Fibroblast of villous mesenchyme (primary cell): ENCODE results near the gene NIPAL3. TPM values are rescaled to one million over a fixed set of nuclear protein-coding genes. Genes with fewer than 3 reads are reported as not detected.

ENCODE experiments used
- DNase-seq: peaks from one replicate; pipeline ENCODE4 v3.0.0-alpha.2; 2010; ENCODE audit warnings: low read depth
- H3K4me3 ChIP-seq: 2 replicates; pipeline ENCODE4 v1.5.1; 2011; ENCODE audit warnings: low read depth, mild to moderate bottlenecking, low read length
- total RNA-seq: library from RNA; depleted of rRNA; stranded (reverse); fragments of >200 nt; gene quantifications from 2 replicates; pipeline ENCODE4 v1.2.3, GENCODE V29; 2012
- TF ChIP-seq, protein P1 (sequence below): IDR thresholded peaks from 2 replicates; pipeline ENCODE4 v1.5.1; 2012; ENCODE audit warnings: low read depth, mild to moderate bottlenecking, low read length; ENCODE audit not compliant: insufficient read depth

Gene NIPAL3
- total RNA-seq, 1 donor, result 81.2 TPM

- TF ChIP-seq, protein P1, sequence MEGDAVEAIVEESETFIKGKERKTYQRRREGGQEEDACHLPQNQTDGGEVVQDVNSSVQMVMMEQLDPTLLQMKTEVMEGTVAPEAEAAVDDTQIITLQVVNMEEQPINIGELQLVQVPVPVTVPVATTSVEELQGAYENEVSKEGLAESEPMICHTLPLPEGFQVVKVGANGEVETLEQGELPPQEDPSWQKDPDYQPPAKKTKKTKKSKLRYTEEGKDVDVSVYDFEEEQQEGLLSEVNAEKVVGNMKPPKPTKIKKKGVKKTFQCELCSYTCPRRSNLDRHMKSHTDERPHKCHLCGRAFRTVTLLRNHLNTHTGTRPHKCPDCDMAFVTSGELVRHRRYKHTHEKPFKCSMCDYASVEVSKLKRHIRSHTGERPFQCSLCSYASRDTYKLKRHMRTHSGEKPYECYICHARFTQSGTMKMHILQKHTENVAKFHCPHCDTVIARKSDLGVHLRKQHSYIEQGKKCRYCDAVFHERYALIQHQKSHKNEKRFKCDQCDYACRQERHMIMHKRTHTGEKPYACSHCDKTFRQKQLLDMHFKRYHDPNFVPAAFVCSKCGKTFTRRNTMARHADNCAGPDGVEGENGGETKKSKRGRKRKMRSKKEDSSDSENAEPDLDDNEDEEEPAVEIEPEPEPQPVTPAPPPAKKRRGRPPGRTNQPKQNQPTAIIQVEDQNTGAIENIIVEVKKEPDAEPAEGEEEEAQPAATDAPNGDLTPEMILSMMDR, result no peak
- no peak overlapping the region for H3K4me3 ChIP-seq
- no peak for DNase-seq
These were observed 78.2 kb downstream of the NIPAL3 start for GRCh38 chr1:24493785-24494184.

GRCh38 chr1:24498589-24498988 is 83.0 kb downstream of the NIPAL3 start:
- no peak for DNase-seq
- TF ChIP-seq, protein P1, result no peak

DNA sequence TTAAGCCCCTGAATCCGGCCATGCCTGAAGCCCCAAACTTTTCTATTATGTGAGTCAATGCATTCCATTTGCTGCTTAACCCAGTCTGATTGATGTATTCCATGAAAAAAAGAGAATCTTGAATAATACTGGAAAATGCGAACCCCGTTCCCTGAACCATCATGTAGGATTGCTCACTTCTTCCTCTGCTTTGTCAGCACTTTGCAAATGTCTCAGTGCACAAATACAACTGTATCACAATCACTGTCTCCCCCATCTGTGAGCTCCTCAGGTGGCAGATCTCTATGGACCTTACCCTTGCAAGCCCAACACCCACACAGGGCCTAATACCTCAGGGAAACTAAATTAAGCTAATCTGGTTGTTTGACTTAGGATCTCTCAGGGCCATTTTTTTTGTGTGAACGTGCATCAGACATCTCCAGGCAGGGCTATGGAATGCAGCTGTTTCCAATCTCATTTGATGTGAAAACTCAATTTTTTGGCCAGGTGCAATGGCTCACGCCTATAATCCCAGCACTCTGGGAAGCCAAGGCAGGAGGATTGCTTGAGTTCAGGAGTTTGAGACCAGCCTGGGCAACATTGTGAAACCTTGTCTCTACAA is 84.9 kb downstream of the NIPAL3 start:
- TF ChIP-seq, protein P1, result no peak
- no peak for DNase-seq
- H3K4me3 ChIP-seq, result no peak overlapping the region

More at GRCh38 chr1:24498589-24498988, 83.0 kb downstream of the NIPAL3 start:
- no peak overlapping the region for H3K4me3 ChIP-seq

DNA sequence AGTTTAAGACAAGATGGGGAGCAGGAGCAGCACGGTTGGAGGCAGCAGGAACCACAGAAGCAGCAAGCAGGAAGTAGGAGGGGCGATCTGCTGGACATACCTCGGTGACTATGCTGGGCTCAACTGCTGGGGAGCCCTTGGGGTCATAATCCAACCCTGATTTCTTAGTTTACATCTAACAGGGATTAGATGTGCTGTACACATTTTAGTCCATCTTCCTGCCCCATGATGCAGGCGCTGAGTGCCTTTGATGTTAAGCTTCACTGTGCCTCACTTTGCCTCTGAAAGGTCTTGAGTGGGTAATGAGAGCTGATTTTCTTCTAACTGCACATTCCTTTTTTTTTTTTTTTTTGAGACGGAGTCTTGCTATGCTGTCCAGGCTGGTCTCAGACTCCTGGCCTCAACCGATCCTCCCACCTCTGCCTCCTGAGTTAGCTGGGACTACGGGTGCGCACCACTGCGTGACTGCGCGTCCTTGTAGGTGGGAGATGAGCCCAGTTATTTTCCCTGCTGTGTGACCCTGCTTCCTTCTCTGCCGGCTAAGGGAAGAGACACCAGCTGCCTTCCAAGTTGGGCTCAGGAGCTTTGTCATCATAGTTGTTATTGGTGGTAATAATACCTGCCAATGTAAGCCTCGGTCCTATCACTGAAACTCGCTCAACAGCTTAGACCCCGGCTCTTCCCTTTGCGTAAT is 85.9 kb downstream of the NIPAL3 start:
- H3K4me3 ChIP-seq, result peak overlapping the region; percentile 77
- DNase-seq, result peak; percentile 16
- TF ChIP-seq, protein P1, result no peak

GRCh38 chr1:24502065-24502708 is 86.6 kb downstream of the NIPAL3 start:
- DNase-seq, result peak; percentile 62
- peak overlapping the region; percentile 77 for H3K4me3 ChIP-seq
- TF ChIP-seq, protein P1, result no peak

GRCh38 chr1:24502709-24503058 is 87.1 kb downstream of the NIPAL3 start, which contains the start of gene RCAN3:
Gene RCAN3 (plus strand): TSS chr1:24502836. CDS start chr1:24514373, 11,537 bp downstream.
- H3K4me3 ChIP-seq, result peak within 1 kb of the TSS; percentile 77
- TF ChIP-seq, protein P1, result no peak
- peak; percentile 79 for DNase-seq
